BE2C (cell line): Measurements from ENCODE around the gene RBM8A. TPM values are rescaled to one million over a fixed set of nuclear protein-coding genes. Genes with fewer than 3 reads are reported as not detected.
A peak's percentile ranks its signal among the peaks of the same experiment; 100 is the strongest.

ENCODE experiments used
- DNase-seq: peaks from one replicate; pipeline ENCODE4 v3.0.0-alpha.2; 2020
- H3K27me3 ChIP-seq: fragments of 250-450 bp; sonication (Bioruptor Pico); 2 replicates; pipeline ENCODE4 v1.5.1; 2020; ENCODE audit warnings: mild to moderate bottlenecking
- H3K36me3 ChIP-seq: fragments of 250-450 bp; sonication (Bioruptor Pico); 2 replicates; pipeline ENCODE4 v1.5.1; 2020; ENCODE audit warnings: mild to moderate bottlenecking
- H3K4me1 ChIP-seq: fragments of 250-450 bp; sonication (Bioruptor Pico); 2 replicates; pipeline ENCODE4 v1.5.1; 2020
- H3K4me3 ChIP-seq: 2 replicates; pipeline ENCODE4 v1.5.1; 2011; ENCODE audit warnings: low read depth, low read length
- H3K9me3 ChIP-seq: fragments of 250-450 bp; sonication (Bioruptor Pico); 2 replicates; pipeline ENCODE4 v1.5.1; 2020
- CTCF ChIP-seq: IDR thresholded peaks from 2 replicates; pipeline ENCODE4 v1.5.1; 2012; ENCODE audit warnings: mild to moderate bottlenecking, low read depth, low read length
- polyA plus RNA-seq: library from polyadenylated mRNA; unstranded; fragments of >200 nt; gene quantifications from one replicate; pipeline ENCODE4 v1.2.1, GENCODE V29; 2012; ENCODE audit warnings: low read depth, missing spikeins; ENCODE audit not compliant: insufficient read length, insufficient read depth

Gene RBM8A
- 544 TPM for polyA plus RNA-seq

- no peaks in the 10 kb centered on the region for H3K4me1 ChIP-seq
- TF ChIP-seq CTCF = peak; percentile 75
- no peaks in the 10 kb centered on the region for H3K9me3 ChIP-seq
- peak within 1 kb of the TSS; percentile 90 for H3K4me3 ChIP-seq
- DNase-seq = peak; percentile 94
- no peaks in the 10 kb centered on the region for H3K27me3 ChIP-seq
- H3K36me3 ChIP-seq = peaks cover 8% of the 10 kb centered on the region
These were observed at the start of gene RBM8A for GRCh38 chr1:145927063-145927886. RBM8A (minus strand) TSS chr1:145927484; CDS start chr1:145927426, 58 bp downstream.

GRCh38 chr1:145977016-145977415 lies 49.7 kb upstream of the RBM8A start:
- Histone ChIP-seq H3K9me3 (no peaks in the 10 kb centered on the region), H3K27me3 (no peaks in the 10 kb centered on the region), H3K36me3 (no peaks in the 10 kb centered on the region), H3K4me1 (peaks cover 22% of the 10 kb centered on the region), H3K4me3 (no peak overlapping the region)
- TF ChIP-seq CTCF = no peak
- no peak for DNase-seq

- H3K4me3 ChIP-seq = no peak overlapping the region
- H3K9me3 ChIP-seq = no peaks in the 10 kb centered on the region
- no peaks in the 10 kb centered on the region for H3K36me3 ChIP-seq
- TF ChIP-seq CTCF = no peak
- H3K4me1 ChIP-seq = peaks cover 22% of the 10 kb centered on the region
- H3K27me3 ChIP-seq = no peaks in the 10 kb centered on the region
- no peak for DNase-seq
These were observed 47.9 kb upstream of the RBM8A start for GRCh38 chr1:145975216-145975615.

GRCh38 chr1:145974721-145975120 lies 47.4 kb upstream of the RBM8A start:
- H3K4me3 ChIP-seq = no peak overlapping the region
- no peak for TF ChIP-seq CTCF
- DNase-seq = no peak
- peaks cover 19% of the 10 kb centered on the region for H3K4me1 ChIP-seq
- no peaks in the 10 kb centered on the region for H3K36me3 ChIP-seq
- no peaks in the 10 kb centered on the region for H3K9me3 ChIP-seq
- no peaks in the 10 kb centered on the region for H3K27me3 ChIP-seq

- no peak overlapping the region for H3K4me3 ChIP-seq
- no peak for DNase-seq
- no peak for TF ChIP-seq CTCF
- H3K4me1 ChIP-seq = peaks cover under 1% of the 10 kb centered on the region
- H3K9me3 ChIP-seq = no peaks in the 10 kb centered on the region
- H3K36me3 ChIP-seq = no peaks in the 10 kb centered on the region
- H3K27me3 ChIP-seq = no peaks in the 10 kb centered on the region
These were observed 45.3 kb upstream of the RBM8A start for GRCh38 chr1:145972580-145972979.

GRCh38 chr1:145967288-145967687 lies 40.0 kb upstream of the RBM8A start:
- DNase-seq = no peak
- H3K4me1 ChIP-seq = no peaks in the 10 kb centered on the region; the same call in none of the 2 replicates
- TF ChIP-seq CTCF = no peak

More at GRCh38 chr1:145967288-145967687, 40.0 kb upstream of the RBM8A start:
- H3K27me3 ChIP-seq = no peaks in the 10 kb centered on the region
- H3K4me3 ChIP-seq = no peak overlapping the region
- no peaks in the 10 kb centered on the region for H3K36me3 ChIP-seq
- no peaks in the 10 kb centered on the region for H3K9me3 ChIP-seq
